HCT116 (cell line): Measurements from ENCODE around the gene PSME3IP1. TPM values are rescaled to one million over a fixed set of nuclear protein-coding genes. Genes with fewer than 3 reads are reported as not detected.

Experiments used
- ATAC-seq: fragments of 200-7000 bp; cut with Tn5 transposase; 2 replicates; pipeline ENCODE4 v1.9.1; 2020; ENCODE audit warnings: mild to moderate bottlenecking, moderate library complexity
- BruUV-seq: library from RNA; stranded (reverse); fragments of 400-500 nt; replicated peaks from 2 replicates; lab custom pipeline; 2021; lab: Mats Ljungman, UMichigan
- CTCF ChIA-PET: fragments of 300-600 bp; sonication (Branson Sonifier 250); formaldehyde crosslinking; loops from one replicate; lab custom pipeline; 2021; ENCODE audit warnings: antibody characterized with exemption; lab: Charles Lee
- POLR2A ChIA-PET: fragments of 300-600, 350-600 bp; sonication (Branson Sonifier 250); formaldehyde crosslinking; loops from one replicate; lab custom pipeline; 2021; ENCODE audit warnings: antibody characterized with exemption; lab: Charles Lee
- RAD21 ChIA-PET, 2 experiments: fragments of 300-600 bp; sonication (Branson Sonifier 250); formaldehyde crosslinking; loops; one replicate each; lab custom pipeline; 2023; ENCODE audit warnings: low total read pairs in 2 of 2; ENCODE audit not compliant: uncharacterized antibody in 2 of 2, unreplicated experiment in 2 of 2, low non-redundant PET in 1 of 2; lab: Charles Lee
- DNase-seq: peaks from one replicate; pipeline ENCODE4 v3.0.0-alpha.2; 2010; ENCODE audit warnings: low read depth, low spot score
- H2AFZ ChIP-seq: fragments of 200-600 bp; shearing (Covaris generic), sonication (generic); 2 replicates; pipeline ENCODE4 v1.6.1; 2017; ENCODE audit warnings: low read depth, mixed run types, mixed read lengths, antibody characterized with exemption, low read length; ENCODE audit not compliant: poor library complexity, severe bottlenecking
- H3K27ac ChIP-seq: 2 replicates; pipeline ENCODE4 v1.5.1; 2012; ENCODE audit warnings: low read depth, low read length
- H3K27me3 ChIP-seq: fragments of 200-600 bp; sonication (generic); 2 replicates; pipeline ENCODE4 v1.6.1; 2016; ENCODE audit warnings: mixed run types, low read length, mixed read lengths; ENCODE audit not compliant: insufficient read depth
- H3K36me3 ChIP-seq, 2 experiments: fragments of 200-500 bp in 1 of 2; fragments of 200-600 bp in 1 of 2; sonication (Bioruptor generic) in 1 of 2; sonication (generic) in 1 of 2; 2 replicates each; pipeline versions ENCODE4 v1.5.1 to v1.6.1; 2014 to 2016; ENCODE audit warnings: low read length in 2 of 2, inconsistent platforms in 1 of 2, mixed read lengths in 1 of 2, mixed run types in 1 of 2; ENCODE audit not compliant: insufficient read depth in 2 of 2, control insufficient read depth in 1 of 2
- H3K4me1 ChIP-seq, 2 experiments: fragments of 200-600 bp in 1 of 2; sonication (generic) in 1 of 2; 2 replicates each; pipeline versions ENCODE4 v1.5.1 to v1.6.1; 2012 to 2017; ENCODE audit warnings: low read length in 2 of 2, inconsistent platforms in 1 of 2, mild to moderate bottlenecking in 1 of 2, mixed read lengths in 1 of 2, mixed run types in 1 of 2, moderate library complexity in 1 of 2; ENCODE audit not compliant: insufficient read depth in 2 of 2, control insufficient read depth in 1 of 2
- H3K4me2 ChIP-seq: fragments of 200-600 bp; sonication (generic); 2 replicates; pipeline ENCODE4 v1.6.1; 2017; ENCODE audit warnings: mixed run types, low read length, mixed read lengths
- H3K4me3 ChIP-seq, 2 experiments: fragments of 200-600 bp in 1 of 2; sonication (generic) in 1 of 2; replicated peaks in 1 of 2; 2 replicates each; pipeline ENCODE4 v1.5.1; 2011 to 2016; ENCODE audit warnings: low read length in 2 of 2, control low read depth in 1 of 2, low read depth in 1 of 2, mild to moderate bottlenecking in 1 of 2, mixed read lengths in 1 of 2, mixed run types in 1 of 2
- H3K79me2 ChIP-seq: fragments of 200-600 bp; sonication (generic); 2 replicates; pipeline ENCODE4 v1.6.1; 2017; ENCODE audit warnings: mild to moderate bottlenecking, mixed run types, low read length, moderate library complexity, mixed read lengths; ENCODE audit not compliant: insufficient read depth
- H3K9ac ChIP-seq: fragments of 200-600 bp; sonication (generic); 2 replicates; pipeline ENCODE4 v1.6.1; 2016; ENCODE audit warnings: low read length, mixed read lengths
- H3K9me2 ChIP-seq: fragments of 200-600 bp; sonication (generic), shearing (Covaris generic); 2 replicates; pipeline ENCODE4 v1.6.1; 2017; ENCODE audit warnings: mixed run types, mild to moderate bottlenecking, moderate library complexity; ENCODE audit not compliant: insufficient read depth
- H3K9me3 ChIP-seq, 2 experiments: fragments of 200-500 bp in 1 of 2; fragments of 200-600 bp in 1 of 2; sonication (Bioruptor generic) in 1 of 2; sonication (generic) in 1 of 2; 2 replicates each; pipeline ENCODE4 v1.6.1; 2014 to 2017; ENCODE audit warnings: low read length in 2 of 2, mixed read lengths in 2 of 2, inconsistent platforms in 1 of 2, low read depth in 1 of 2, mild to moderate bottlenecking in 1 of 2, mixed run types in 1 of 2, moderate library complexity in 1 of 2; ENCODE audit not compliant: control insufficient read depth in 1 of 2, insufficient read depth in 1 of 2
- H4K20me1 ChIP-seq: fragments of 200-600 bp; sonication (generic), shearing (Covaris generic); 2 replicates; pipeline ENCODE4 v1.6.1; 2017; ENCODE audit warnings: mixed run types, mild to moderate bottlenecking, moderate library complexity; ENCODE audit not compliant: insufficient read depth
- CEBPB ChIP-seq: IDR thresholded peaks from 2 replicates; pipeline ENCODE4 v1.6.1; 2012; ENCODE audit warnings: low read depth
- ELF1 ChIP-seq: IDR thresholded peaks from 2 replicates; pipeline ENCODE4 v1.6.1; 2012; ENCODE audit warnings: low read depth, borderline replicate concordance
- EZH2 ChIP-seq: fragments of 200-600 bp; sonication (generic); IDR thresholded peaks from 2 replicates; pipeline ENCODE4 v1.6.1; 2017; ENCODE audit warnings: antibody characterized with exemption, mixed run types
- EZH2phosphoT487 ChIP-seq: fragments of 200-600 bp; IDR thresholded peaks from 2 replicates; pipeline ENCODE4 v1.6.1; 2018; ENCODE audit warnings: antibody characterized with exemption, borderline replicate concordance
- POLR2A ChIP-seq: IDR thresholded peaks from 2 replicates; pipeline ENCODE4 v1.7.0; 2011; ENCODE audit warnings: borderline replicate concordance; ENCODE audit not compliant: insufficient read depth, insufficient read length; ENCODE audit errors: extremely low read depth
- POLR2AphosphoS5 ChIP-seq: IDR thresholded peaks from 2 replicates; pipeline ENCODE4 v1.6.1; 2011; ENCODE audit warnings: mild to moderate bottlenecking, low read depth, low read length, moderate library complexity
- RAD21 ChIP-seq: IDR thresholded peaks from 2 replicates; pipeline ENCODE4 v1.6.1; 2012; ENCODE audit warnings: low read depth, mild to moderate bottlenecking
- SIN3A ChIP-seq: IDR thresholded peaks from 2 replicates; pipeline ENCODE4 v1.6.1; 2012; ENCODE audit warnings: low read depth
- TCF7L2 ChIP-seq: IDR thresholded peaks from 2 replicates; pipeline ENCODE4 v1.7.0; 2011; ENCODE audit warnings: borderline replicate concordance, inconsistent platforms; ENCODE audit not compliant: insufficient read depth, insufficient read length; ENCODE audit errors: extremely low read depth
- ZBTB33 ChIP-seq: IDR thresholded peaks from 2 replicates; pipeline ENCODE4 v1.6.1; 2011; ENCODE audit warnings: mild to moderate bottlenecking, low read length, moderate library complexity; ENCODE audit not compliant: insufficient replicate concordance; ENCODE audit errors: extremely low read depth
- ZNF274 ChIP-seq: fragments of 200-500 bp; sonication (Bioruptor generic); IDR thresholded peaks from 2 replicates; pipeline ENCODE4 v1.6.1; 2014; ENCODE audit warnings: mild to moderate bottlenecking, low read depth, low read length, inconsistent platforms
- intact Hi-C: fragments of 100-400 bp; cut with micrococcal nuclease; formaldehyde crosslinking; loops from 2 replicates; pipeline ENCODE4 v1.10.0; 2022
- total RNA-seq: library from RNA; stranded (reverse); gene quantifications from one replicate; pipeline ENCODE4 v1.2.1, GENCODE V29; 2021; ENCODE audit not compliant: unreplicated experiment
- TF ChIP-seq, protein P1 (sequence below): IDR thresholded peaks from 2 replicates; pipeline ENCODE4 v1.6.1; 2012
- TF ChIP-seq, protein P2 (sequence below), 3 experiments: fragments of 200-600 bp in 1 of 3; sonication (generic) in 1 of 3; IDR thresholded peaks in 2 of 3; conservative IDR thresholded peaks in 1 of 3; 2 replicates each; pipeline ENCODE4 v1.5.1; 2012 to 2017; ENCODE audit warnings: low read depth in 2 of 3, low read length in 2 of 3, antibody characterized with exemption in 1 of 3, borderline replicate concordance in 1 of 3, control low read depth in 1 of 3, mild to moderate bottlenecking in 1 of 3, mixed read lengths in 1 of 3, mixed run types in 1 of 3, moderate library complexity in 1 of 3; ENCODE audit not compliant: insufficient read depth in 1 of 3

PSME3IP1 gene
- total RNA-seq, 1 experiment from 2014 or later: 88.5 TPM

GRCh38 chr16:57165938-57166337 lies 19.9 kb downstream of the PSME3IP1 start:
- Histone ChIP-seq H2AFZ (no peak overlapping the region), H3K79me2 (no peaks in the 10 kb centered on the region), H3K4me3 (no peak overlapping the region), H3K9me3 (no peaks in the 10 kb centered on the region), H3K4me2 (no peak overlapping the region), H4K20me1 (no peaks in the 10 kb centered on the region), H3K4me1 (no peaks in the 10 kb centered on the region), H3K27ac (no peak overlapping the region), H3K36me3 (peaks cover 38 to 43% of the 10 kb centered on the region in 2 experiments), H3K9me2 (no peaks in the 10 kb centered on the region), H3K27me3 (no peaks in the 10 kb centered on the region), H3K9ac (no peak overlapping the region)
- ChIA-PET POLR2A (no interaction called here), RAD21 (no interaction called here), CTCF (interaction anchor here (1.0 kb wide), 1 partner anchor 464 kb away, joined by 3 read pairs; no protein-coding TSS in a partner anchor)
- intact Hi-C loops: no loop called here
- BruUV-seq: no TSS peak
- ATAC-seq (no peak), DNase-seq (no peak)
- no peak for TF ChIP-seq POLR2AphosphoS5
- no peak for TF ChIP-seq EZH2phosphoT487
- no peak for TF ChIP-seq ELF1
- TF ChIP-seq POLR2A: no peak
- no peak for TF ChIP-seq CEBPB
- TF ChIP-seq EZH2: no peak
- TF ChIP-seq SIN3A: no peak
- no peak for TF ChIP-seq TCF7L2
- no peak for TF ChIP-seq ZNF274
- TF ChIP-seq, protein P1, sequence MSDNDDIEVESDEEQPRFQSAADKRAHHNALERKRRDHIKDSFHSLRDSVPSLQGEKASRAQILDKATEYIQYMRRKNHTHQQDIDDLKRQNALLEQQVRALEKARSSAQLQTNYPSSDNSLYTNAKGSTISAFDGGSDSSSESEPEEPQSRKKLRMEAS: no peak
- no peak for TF ChIP-seq RAD21
- TF ChIP-seq ZBTB33: no peak
- TF ChIP-seq, protein P2, sequence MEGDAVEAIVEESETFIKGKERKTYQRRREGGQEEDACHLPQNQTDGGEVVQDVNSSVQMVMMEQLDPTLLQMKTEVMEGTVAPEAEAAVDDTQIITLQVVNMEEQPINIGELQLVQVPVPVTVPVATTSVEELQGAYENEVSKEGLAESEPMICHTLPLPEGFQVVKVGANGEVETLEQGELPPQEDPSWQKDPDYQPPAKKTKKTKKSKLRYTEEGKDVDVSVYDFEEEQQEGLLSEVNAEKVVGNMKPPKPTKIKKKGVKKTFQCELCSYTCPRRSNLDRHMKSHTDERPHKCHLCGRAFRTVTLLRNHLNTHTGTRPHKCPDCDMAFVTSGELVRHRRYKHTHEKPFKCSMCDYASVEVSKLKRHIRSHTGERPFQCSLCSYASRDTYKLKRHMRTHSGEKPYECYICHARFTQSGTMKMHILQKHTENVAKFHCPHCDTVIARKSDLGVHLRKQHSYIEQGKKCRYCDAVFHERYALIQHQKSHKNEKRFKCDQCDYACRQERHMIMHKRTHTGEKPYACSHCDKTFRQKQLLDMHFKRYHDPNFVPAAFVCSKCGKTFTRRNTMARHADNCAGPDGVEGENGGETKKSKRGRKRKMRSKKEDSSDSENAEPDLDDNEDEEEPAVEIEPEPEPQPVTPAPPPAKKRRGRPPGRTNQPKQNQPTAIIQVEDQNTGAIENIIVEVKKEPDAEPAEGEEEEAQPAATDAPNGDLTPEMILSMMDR (IDR thresholded peaks at IDR 0.05 in 2 of 3, conservative IDR thresholded peaks at IDR 0.05 in 1 of 3; ENCODE audit: borderline replicate concordance in 1 of 3, insufficient read depth in 1 of 3, low read depth in 2 of 3, low read length in 2 of 3): no peak
